Lower leg skin (tissue), 3 donors: Measurements from ENCODE around the gene HTR1D.

Experiments used
- POLR2A ChIP-seq, 2 donors: fragments of 450-650 bp; IDR thresholded peaks; one replicate each; pipeline ENCODE4 v1.6.1; 2016 to 2017; ENCODE audit warnings: antibody characterized with exemption in 2 of 2, mild to moderate bottlenecking in 1 of 2, moderate library complexity in 1 of 2
- TF ChIP-seq, protein P1 (sequence below), 3 donors: fragments of 450-650 bp; IDR thresholded peaks; one replicate each; pipeline ENCODE4 v1.5.1; 2016; ENCODE audit warnings: antibody characterized with exemption in 3 of 3, mild to moderate bottlenecking in 3 of 3, moderate library complexity in 2 of 3

DNA sequence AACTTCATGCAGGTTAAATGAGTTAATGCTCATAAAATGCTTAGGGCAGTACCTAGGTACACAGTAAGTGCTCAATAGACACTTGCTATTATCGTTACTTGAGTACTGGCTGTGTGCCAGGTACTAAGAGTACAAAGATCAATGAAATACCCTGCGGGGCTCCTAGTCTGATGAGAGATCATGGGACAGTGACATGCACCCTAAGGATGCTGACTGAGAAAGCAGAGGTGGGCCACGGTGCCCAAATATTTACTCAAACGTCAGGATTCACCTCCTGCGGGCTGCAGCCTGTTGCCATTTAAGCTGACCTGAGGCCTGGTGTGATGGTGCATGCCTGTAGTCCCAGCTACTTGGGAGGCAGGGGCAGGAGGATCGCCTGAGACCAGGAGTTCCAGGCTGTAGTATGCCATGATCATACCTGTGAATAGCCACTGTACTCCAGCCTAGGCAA is 28.8 kb downstream of the HTR1D start:
- TF ChIP-seq, protein P1, sequence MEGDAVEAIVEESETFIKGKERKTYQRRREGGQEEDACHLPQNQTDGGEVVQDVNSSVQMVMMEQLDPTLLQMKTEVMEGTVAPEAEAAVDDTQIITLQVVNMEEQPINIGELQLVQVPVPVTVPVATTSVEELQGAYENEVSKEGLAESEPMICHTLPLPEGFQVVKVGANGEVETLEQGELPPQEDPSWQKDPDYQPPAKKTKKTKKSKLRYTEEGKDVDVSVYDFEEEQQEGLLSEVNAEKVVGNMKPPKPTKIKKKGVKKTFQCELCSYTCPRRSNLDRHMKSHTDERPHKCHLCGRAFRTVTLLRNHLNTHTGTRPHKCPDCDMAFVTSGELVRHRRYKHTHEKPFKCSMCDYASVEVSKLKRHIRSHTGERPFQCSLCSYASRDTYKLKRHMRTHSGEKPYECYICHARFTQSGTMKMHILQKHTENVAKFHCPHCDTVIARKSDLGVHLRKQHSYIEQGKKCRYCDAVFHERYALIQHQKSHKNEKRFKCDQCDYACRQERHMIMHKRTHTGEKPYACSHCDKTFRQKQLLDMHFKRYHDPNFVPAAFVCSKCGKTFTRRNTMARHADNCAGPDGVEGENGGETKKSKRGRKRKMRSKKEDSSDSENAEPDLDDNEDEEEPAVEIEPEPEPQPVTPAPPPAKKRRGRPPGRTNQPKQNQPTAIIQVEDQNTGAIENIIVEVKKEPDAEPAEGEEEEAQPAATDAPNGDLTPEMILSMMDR (IDR thresholded peaks at IDR 0.05), result no peak
- TF ChIP-seq POLR2A (IDR thresholded peaks at IDR 0.05), result no peak
